CD4-positive, alpha-beta T cell treated with Interleukin-4 for 1 hour (primary cell): ENCODE data around the gene SRRM3.
"Not testable (repeated sequence)": the region's sequence is repeated elsewhere in the genome, so short reads cannot be mapped to it uniquely, and the experiment has no call there.

ENCODE experiments used
- DNase-seq, 2 donors: peaks; one replicate each; pipeline ENCODE4 v3.0.0-alpha.2; 2020 to 2022

SRRM3 gene

GRCh38 chr7:76267894-76268183 lies 66.1 kb downstream of the SRRM3 start:
- DNase-seq, result no peak

GRCh38 chr7:76268376-76268775 lies 66.7 kb downstream of the SRRM3 start:
- DNase-seq, result no peak

GRCh38 chr7:76269895-76270294 lies 68.2 kb downstream of the SRRM3 start:
- DNase-seq, result no peak

GRCh38 chr7:76271384-76271783 lies 69.7 kb downstream of the SRRM3 start:
- not testable (repeated sequence) for DNase-seq

GRCh38 chr7:76272142-76272541 lies 70.4 kb downstream of the SRRM3 start:
- DNase-seq, result no peak

GRCh38 chr7:76272851-76273497 lies 71.3 kb downstream of the SRRM3 start:
- DNase-seq, result no peak

DNA sequence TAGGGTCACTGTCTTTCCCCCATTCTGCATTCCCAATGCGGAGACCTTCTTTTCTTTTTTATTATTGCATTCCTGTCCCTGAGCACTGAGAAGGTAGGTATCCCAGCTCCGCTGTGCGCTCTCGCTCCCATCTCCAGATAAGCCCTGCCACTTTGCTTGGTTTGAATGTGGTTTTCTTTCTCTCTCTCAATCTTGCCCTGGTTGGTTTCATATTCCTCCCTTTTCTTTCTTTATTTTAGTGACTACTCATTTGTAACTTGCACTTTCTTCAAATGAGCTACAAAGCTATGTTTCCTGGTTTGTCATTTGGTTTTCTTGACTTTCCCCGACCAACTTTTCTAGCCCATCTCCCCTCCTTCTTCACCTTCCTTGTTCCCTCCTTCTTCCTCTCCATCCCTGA lies 71.8 kb downstream of the SRRM3 start:
- DNase-seq, result no peak

DNA sequence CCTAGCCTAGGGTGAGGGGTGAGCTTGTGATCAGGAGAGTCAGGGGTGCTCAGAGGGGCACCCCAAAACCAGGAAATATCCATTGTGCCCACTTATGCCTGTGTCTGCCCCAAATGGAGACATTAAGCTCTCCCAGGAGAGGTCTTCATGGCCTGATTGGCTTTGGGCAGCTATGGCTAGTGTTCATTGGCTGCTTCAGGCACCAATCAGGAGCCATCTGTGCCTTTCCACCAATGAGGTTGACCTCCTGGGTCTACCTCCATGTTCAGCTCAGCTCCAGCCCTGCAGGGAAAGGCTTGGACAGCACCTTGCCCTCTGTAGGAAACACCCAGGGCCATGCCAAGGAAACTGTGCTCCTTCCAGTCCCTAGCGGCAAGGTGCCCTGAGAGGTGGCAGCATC lies 76.8 kb downstream of the SRRM3 start:
- no peak for DNase-seq

DNA sequence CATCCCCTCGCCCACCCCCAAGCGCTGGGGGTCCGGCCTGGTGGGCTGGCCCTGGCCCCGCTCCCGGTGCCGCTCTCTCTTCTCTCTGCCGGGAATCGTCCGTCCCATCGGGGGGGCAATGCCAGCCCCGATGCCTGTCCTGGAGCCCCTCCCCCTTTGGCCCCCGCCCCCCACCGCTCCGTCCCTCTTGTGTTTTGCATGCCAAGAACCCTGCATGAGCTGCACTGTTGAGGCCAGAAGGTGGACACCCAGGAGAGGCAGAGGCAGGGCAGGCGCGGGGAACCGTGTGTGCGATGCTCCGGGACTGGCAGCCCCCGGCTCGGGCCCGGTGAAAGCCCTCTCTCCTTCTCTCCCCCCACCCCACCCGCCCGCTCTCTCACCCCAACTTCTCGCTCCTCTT lies 78.7 kb downstream of the SRRM3 start:
- DNase-seq, result no peak

- no peak for DNase-seq
Observed at GRCh38 chr7:76281006-76281705, 79.5 kb downstream of the SRRM3 start.

GRCh38 chr7:76281706-76282343 lies 80.1 kb downstream of the SRRM3 start:
- no peak for DNase-seq

- no peak for DNase-seq
Observed at GRCh38 chr7:76282344-76283253, 80.9 kb downstream of the SRRM3 start.

DNA sequence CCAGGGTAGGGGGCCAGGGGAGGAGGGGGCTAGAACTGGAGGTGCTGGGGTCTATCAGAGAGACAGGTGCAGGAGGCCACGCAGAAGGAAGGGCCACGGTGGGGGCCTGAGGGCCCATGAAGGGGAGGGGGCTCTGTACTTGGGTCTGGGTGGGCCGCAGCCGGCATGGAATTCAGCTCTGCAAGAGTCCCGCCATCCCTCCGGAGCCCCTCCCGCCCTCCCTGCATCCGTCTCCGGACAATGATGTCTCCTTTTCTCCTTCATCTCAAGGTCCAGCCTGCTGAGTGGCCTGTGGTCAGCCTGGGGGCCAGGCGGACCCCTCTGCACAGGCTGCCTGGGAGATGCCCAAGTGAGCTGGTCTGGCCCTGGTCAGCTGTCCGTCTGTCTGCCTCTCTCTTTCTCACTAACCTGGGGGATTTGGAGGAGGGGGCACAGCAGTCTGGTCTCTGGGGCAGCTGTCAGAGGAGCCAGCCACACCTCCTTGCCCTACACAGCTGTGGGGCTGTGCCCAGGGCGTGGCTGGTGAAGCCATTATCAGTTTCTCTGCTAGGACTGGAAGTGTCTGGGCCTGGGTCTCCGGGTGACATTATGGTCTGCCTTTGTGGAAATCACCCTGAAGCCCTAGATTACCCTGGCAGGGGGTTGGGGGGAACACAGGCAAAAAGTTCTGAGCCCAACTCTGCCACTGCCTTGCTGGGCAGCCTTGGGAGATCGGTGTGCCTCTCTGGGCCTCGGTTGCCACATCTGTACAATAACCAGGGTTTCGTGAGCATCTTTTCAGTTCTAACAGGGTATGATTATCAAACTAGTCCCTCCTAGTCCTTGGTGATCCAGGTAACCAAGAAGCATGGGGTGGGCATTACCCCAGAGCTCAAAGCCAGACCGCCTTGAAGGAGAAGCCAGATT lies 81.8 kb downstream of the SRRM3 start:
- no peak for DNase-seq

DNA sequence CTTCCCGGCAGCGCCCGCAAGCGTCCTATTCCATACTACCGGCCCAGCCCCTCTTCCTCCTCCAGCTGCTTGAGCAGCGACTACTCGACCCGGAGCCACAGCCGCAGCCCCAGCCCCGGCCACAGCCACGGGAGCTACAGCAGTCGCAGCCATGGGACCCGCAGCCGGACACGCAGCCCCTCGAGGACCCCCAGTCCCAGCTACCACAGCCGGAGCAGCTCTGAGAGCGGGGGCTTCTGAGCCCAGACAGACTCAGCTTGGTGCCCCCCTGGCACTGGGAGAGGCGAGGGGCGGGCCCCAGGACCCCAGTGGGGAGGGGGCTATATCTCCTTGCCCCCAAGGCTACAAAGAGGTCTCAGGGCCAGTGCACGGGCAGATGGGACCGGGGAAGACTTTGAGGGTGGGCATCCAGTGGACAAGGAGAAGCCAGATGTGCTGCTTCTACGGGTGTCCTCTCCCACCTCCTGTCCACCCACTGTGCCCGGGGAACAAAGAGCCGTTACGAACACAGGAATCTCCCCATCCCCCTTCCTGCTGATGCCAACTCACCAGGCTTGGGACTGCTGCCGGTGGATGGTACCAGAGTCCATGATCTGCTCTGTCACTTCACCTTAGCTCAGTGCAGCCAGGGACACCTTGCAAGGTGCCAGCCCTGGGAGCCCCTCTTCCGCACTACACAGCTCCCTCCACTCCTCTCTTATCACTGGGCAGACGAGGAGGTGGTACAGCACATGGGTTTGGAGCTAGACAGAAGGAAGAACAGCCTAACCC lies 84.1 kb downstream of the SRRM3 start:
- no peak for DNase-seq

DNA sequence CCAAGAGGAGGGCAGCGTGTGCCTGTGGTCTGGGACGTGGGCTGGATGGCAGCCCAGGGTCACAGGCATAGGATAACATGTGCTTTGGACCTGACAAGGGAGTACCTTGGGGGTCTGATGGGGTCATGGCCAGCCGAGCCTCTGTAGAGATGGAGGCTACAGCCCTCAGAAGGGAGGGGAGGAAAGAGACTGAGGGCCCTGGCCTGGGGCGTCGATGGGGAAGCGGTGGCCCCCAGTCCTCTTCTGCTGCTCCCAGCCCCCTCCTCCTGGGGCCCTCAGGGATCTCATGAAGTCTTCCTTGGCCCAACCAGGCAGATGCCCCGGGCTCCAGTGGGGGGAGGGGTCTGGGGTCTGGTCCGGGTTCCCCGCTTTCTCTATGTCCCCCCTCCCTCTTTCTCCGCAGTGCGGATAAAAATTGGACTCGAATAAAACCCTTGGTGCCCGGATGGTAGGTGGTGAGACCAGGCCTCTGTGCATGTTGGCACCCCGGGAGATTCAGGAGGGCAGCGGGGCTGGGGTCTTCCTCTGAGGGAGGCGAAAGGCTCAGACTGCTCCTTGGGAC lies 85.2 kb downstream of the SRRM3 start:
- no peak for DNase-seq

GRCh38 chr7:76290847-76291350 lies 89.2 kb downstream of the SRRM3 start:
- not testable (repeated sequence) for DNase-seq

DNA sequence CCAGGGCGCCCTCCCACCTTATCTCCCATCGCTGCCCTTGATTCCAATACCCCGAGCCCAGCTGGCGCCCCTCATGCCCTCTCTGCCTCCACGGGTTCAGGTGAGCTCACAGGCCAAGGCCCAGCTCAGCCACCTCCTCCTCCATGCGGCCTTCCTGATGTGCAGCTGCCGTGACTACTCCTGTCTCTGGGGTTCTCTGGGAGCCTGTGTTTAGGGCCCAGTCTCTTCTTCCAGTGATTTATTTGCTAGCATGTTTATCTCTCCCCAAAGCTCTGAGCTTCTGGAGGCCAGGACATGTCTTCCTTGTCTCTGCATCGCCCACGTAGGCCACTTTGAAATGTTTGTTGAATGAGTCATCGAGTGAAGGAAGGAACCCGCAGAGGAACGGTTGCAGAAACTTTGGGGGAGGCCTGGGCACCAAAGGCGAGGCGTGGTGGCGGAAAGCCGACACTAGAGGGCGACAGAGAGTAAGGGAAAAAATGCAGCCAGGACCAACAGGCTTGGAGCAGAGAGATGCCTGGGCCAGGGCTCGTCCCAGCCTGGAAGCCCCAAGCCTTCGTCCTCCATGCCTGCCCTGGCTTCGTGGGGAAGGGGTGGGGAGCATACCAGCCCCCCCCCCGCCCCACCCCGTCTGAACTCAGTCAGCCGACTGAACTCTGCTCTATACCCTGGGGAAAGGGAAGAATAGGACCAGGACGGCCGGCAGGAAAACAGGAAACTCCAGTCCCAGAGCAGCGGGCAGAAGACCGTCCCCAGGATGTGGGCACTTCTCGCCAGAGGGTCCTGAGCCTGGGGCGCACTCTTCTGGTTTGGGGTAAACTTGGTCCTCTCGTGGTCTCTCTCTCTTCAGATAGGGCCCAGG lies 89.9 kb downstream of the SRRM3 start:
- peak; percentile 84 to 86 for DNase-seq

GRCh38 chr7:76292213-76292573 lies 90.5 kb downstream of the SRRM3 start:
- no peak for DNase-seq

GRCh38 chr7:76292911-76293310 lies 91.2 kb downstream of the SRRM3 start:
- not testable (repeated sequence) for DNase-seq

GRCh38 chr7:76293407-76293901 lies 91.8 kb downstream of the SRRM3 start:
- no peak for DNase-seq
